ENCODE data around the gene ZNF420.
"Not testable (repeated sequence)": the region's sequence is repeated elsewhere in the genome, so short reads cannot be mapped to it uniquely, and the experiment has no call there.

Gene ZNF420

DNA sequence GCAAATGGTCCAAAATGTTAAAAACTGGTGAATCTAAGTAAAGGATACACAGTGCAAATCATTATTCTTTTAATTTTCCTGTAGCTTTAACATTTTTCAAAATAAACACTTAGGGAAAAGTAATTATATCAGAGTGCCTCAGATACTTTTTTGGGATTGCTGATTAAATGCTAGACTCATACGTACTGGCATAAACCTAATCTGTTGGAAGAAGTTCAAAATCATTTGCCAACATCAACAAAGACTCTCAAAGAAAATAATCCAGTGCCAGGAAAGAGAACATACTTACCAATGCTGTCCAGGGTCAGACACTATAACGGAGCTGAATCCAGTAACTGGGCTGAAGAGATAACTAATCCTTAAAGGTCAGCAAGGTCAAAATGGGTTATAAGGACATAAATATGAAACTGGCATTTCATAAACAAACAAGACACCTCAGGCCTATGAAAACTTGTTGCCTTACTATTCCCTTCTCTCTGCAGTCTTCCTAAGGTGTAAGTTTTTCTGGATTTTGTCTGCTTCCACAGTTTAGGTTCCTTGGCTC is 3.3 kb upstream of the ZNF420 start:
- in situ Hi-C loops (cut with MboI; ENCODE audit: low sequenced_read_pairs, unreplicated experiment): no loop called here
- TF ChIP-seq, protein P1, sequence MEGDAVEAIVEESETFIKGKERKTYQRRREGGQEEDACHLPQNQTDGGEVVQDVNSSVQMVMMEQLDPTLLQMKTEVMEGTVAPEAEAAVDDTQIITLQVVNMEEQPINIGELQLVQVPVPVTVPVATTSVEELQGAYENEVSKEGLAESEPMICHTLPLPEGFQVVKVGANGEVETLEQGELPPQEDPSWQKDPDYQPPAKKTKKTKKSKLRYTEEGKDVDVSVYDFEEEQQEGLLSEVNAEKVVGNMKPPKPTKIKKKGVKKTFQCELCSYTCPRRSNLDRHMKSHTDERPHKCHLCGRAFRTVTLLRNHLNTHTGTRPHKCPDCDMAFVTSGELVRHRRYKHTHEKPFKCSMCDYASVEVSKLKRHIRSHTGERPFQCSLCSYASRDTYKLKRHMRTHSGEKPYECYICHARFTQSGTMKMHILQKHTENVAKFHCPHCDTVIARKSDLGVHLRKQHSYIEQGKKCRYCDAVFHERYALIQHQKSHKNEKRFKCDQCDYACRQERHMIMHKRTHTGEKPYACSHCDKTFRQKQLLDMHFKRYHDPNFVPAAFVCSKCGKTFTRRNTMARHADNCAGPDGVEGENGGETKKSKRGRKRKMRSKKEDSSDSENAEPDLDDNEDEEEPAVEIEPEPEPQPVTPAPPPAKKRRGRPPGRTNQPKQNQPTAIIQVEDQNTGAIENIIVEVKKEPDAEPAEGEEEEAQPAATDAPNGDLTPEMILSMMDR (IDR thresholded peaks at IDR 0.05; ENCODE audit: borderline replicate concordance, control extremely low read depth, extremely low read depth, insufficient read depth, missing control alignments): no peak
- DNase-seq (ENCODE audit: low spot score): no peak

DNA sequence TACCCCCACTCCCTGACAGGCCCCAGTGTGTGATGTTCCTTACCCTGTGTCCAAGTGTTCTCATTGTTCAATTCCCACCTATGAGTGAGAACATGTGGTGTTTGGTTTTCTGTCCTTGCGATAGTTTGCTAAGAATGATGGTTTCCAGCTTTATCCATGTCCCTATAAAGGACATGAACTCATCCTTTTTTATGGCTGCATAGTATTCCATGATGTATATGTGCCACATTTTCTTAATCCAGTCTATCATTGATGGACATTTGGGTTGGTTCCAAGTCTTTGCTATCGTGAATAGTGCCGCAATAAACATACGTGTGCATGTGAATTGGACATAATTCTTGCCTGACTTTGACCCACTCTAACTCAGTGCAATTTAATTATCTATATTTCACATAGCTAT is 1.7 kb upstream of the ZNF420 start:
- in situ Hi-C loops (cut with MboI; ENCODE audit: low sequenced_read_pairs, unreplicated experiment); DNase-seq (ENCODE audit: low spot score): not testable (repeated sequence)

DNA sequence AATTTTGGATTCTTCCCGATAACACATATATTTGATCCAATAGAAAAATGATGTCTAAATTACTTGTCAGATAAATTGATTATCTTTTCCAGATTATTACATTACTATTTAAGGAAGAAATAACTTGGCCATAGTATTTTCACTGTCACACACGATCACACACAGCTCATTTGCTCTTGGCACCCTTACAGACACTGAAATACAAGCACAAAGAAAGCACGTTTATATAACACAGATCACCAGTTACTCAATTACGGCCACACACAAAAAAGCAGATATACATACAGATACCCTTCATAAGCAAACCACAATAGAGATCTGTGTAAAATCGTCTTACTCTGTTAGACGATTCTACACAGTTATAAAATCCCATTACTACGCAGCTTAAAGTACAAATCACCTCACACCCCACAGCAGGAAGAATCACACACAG is 716 bp upstream of the ZNF420 start:
- DNase-seq (ENCODE audit: low spot score): no peak
- in situ Hi-C loops (cut with MboI; ENCODE audit: low sequenced_read_pairs, unreplicated experiment): no loop called here
- TF ChIP-seq, protein P1 (IDR thresholded peaks at IDR 0.05; ENCODE audit: borderline replicate concordance, control extremely low read depth, extremely low read depth, insufficient read depth, missing control alignments): no peak

DNA sequence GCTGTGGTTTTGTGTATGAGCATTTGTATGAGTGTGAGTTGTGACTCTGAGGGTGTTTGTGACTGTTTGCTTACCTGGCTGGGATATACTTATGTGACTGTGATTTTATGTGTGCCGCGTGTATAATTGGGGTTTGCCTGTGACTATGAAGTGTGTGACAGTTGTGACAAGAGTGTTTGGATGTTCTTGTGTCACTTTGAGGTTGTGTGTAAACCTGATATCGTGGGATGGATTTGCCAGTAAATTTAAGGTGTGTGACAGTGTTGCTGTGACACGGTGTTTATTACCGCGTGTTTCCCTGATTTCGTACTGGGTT is 442 bp downstream of the ZNF420 start:
- TF ChIP-seq, protein P1 (IDR thresholded peaks at IDR 0.05; ENCODE audit: borderline replicate concordance, control extremely low read depth, extremely low read depth, insufficient read depth, missing control alignments): no peak
- DNase-seq (ENCODE audit: low spot score): no peak
- in situ Hi-C loops (cut with MboI; ENCODE audit: low sequenced_read_pairs, unreplicated experiment): no loop called here

DNA sequence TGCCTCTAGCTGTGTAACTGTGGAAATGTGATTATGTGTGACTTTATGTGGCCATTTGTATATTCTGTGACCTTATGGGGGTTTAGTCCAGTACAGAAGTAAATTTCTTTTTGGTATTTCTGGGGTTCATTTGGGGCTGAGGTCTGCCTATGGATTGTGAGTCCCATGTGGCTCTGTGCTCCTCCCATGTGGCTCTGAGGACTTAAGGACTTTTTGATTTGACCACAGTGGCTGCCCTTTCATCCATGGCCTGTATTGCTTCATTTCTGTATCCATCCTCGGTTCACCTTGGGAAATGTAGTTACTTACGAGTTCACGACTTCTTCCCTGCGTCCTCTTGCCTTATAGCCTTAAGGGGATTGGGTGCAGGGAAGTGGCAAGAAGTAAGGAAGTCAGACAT is 1.0 kb downstream of the ZNF420 start:
- in situ Hi-C loops (cut with MboI; ENCODE audit: low sequenced_read_pairs, unreplicated experiment): no loop called here
- no peak for DNase-seq (ENCODE audit: low spot score)
- TF ChIP-seq, protein P1 (IDR thresholded peaks at IDR 0.05; ENCODE audit: borderline replicate concordance, control extremely low read depth, extremely low read depth, insufficient read depth, missing control alignments): no peak

DNA sequence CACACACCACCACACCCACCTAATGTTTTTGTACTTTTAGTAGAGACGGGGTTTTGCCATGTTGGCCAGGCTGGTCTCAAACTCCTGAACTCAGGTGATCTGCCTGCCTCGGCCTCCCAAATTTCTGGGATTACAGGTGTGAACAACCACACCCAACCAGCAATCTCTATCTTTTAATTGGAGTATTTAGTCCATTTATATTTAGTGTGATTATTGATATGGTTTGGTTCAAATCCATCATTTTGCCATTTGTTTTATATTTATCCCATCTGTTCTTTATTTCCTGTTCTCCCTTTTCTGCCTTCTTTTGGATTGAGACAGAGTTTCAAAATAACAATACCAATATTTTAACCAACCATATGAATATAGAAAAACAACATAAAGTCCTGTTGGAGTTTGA is 4.1 kb downstream of the ZNF420 start:
- TF ChIP-seq, protein P1 (IDR thresholded peaks at IDR 0.05; ENCODE audit: borderline replicate concordance, control extremely low read depth, extremely low read depth, insufficient read depth, missing control alignments): no peak
- no peak for DNase-seq (ENCODE audit: low spot score)
- in situ Hi-C loops (cut with MboI; ENCODE audit: low sequenced_read_pairs, unreplicated experiment): no loop called here

DNA sequence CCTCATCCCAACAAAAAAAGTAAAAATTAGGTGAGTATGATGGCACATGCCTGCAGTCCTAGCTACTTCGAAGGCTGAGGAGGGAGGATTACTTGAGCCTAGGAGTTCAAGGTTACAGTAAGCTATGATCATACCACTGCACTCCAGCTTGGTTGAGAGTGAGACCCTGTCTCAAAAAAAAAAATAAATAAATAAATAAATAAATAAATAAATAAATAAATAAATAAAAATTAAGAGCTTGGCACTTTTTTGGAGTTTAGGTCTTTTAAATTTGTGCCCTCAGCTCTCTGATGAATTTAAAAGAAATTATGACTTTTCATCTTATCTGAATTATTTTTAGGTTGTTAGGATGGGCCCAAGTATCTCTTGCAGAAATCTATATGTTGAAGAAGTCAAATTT is 8.9 kb downstream of the ZNF420 start:
- no peak for DNase-seq (ENCODE audit: low spot score)
- TF ChIP-seq, protein P1 (IDR thresholded peaks at IDR 0.05; ENCODE audit: borderline replicate concordance, control extremely low read depth, extremely low read depth, insufficient read depth, missing control alignments): no peak
- in situ Hi-C loops (cut with MboI; ENCODE audit: low sequenced_read_pairs, unreplicated experiment): no loop called here

Data from GM13976 (cell line).